ENCODE results near the gene HUS1.

GRCh38 chr7:47979832-47980181 lies 392 bp upstream of the HUS1 start:
- TF ChIP-seq CTCF (IDR thresholded peaks at IDR 0.05) (no peak), E2F6 (IDR thresholded peaks at IDR 0.05; ENCODE audit: borderline replicate concordance, low read depth) (no peak), CHD4 (IDR thresholded peaks at IDR 0.05; ENCODE audit: borderline replicate concordance) (no peak), EP300 (IDR thresholded peaks at IDR 0.05) (no peak), JUNB (IDR thresholded peaks at IDR 0.05) (no peak), BCL3 (IDR thresholded peaks at IDR 0.05) (no peak), CHD2 (IDR thresholded peaks at IDR 0.05; ENCODE audit: low read length, partially characterized antibody) (no peak)

All from A549 (cell line).